Breast epithelium (tissue), 4 donors: ENCODE data around the gene GPR62. TPM values are rescaled to one million over a fixed set of nuclear protein-coding genes. Genes with fewer than 3 reads are reported as not detected.

Experiments used
- DNase-seq, 2 donors: peaks; one replicate each; pipeline ENCODE4 v3.0.0-alpha.2; 2019; ENCODE audit warnings: low spot score in 2 of 2
- H3K27ac ChIP-seq, 2 donors: fragments of 200-600 bp; sonication (generic) in 1 of 2; one replicate each; pipeline ENCODE4 v1.5.1; 2016 to 2019; ENCODE audit warnings: mild to moderate bottlenecking in 1 of 2
- H3K27me3 ChIP-seq, 2 donors: fragments of 200-600 bp; sonication (generic) in 1 of 2; one replicate each; pipeline versions ENCODE4 v1.5.1 to v1.6.0; 2017 to 2019; ENCODE audit warnings: control low read depth in 1 of 2, mild to moderate bottlenecking in 1 of 2
- H3K36me3 ChIP-seq: fragments of 200-600 bp; one replicate; pipeline ENCODE4 v1.5.1; 2019
- H3K4me1 ChIP-seq, 2 donors: fragments of 200-600 bp; sonication (generic); one replicate each; pipeline ENCODE4 v1.5.1; 2016 to 2019; ENCODE audit warnings: control low read depth in 1 of 2
- H3K4me3 ChIP-seq, 3 donors: fragments of 200-600 bp; sonication (generic); 1 replicate in 2 of 3; 2 replicates in 1 of 3; pipeline ENCODE4 v1.5.1; 2016 to 2019; ENCODE audit warnings: mild to moderate bottlenecking in 3 of 3, moderate library complexity in 2 of 3
- H3K9me3 ChIP-seq, 2 donors: fragments of 200-600 bp; sonication (generic) in 1 of 2; one replicate each; pipeline ENCODE4 v1.5.1; 2016 to 2019; ENCODE audit warnings: control low read depth in 1 of 2
- POLR2A ChIP-seq: fragments of 450-650 bp; IDR thresholded peaks from one replicate; pipeline ENCODE4 v1.6.1; 2016; ENCODE audit warnings: antibody characterized with exemption, mild to moderate bottlenecking, moderate library complexity
- POLR2AphosphoS5 ChIP-seq, 3 donors: sonication (generic); formaldehyde crosslinking; IDR thresholded peaks; one replicate each; pipeline ENCODE4 v1.6.1; 2017; ENCODE audit warnings: antibody characterized with exemption in 3 of 3
- intact Hi-C: fragments of 100-400 bp; cut with DNase I; formaldehyde crosslinking; loops from one replicate; pipeline ENCODE4 v1.15.1; 2023; ENCODE audit warnings: low total_unique reads
- total RNA-seq, 3 donors: library from RNA; depleted of rRNA; stranded (reverse); fragments of >200 nt; gene quantifications; one replicate each; pipeline ENCODE4 v1.1.0, GENCODE V29; 2016
- TF ChIP-seq, protein P1 (sequence below), 3 donors: fragments of 450-650 bp; IDR thresholded peaks; one replicate each; pipeline ENCODE4 v1.5.1; 2016 to 2017; ENCODE audit warnings: antibody characterized with exemption in 3 of 3, mild to moderate bottlenecking in 3 of 3, moderate library complexity in 3 of 3

Gene GPR62
- total RNA-seq, 3 donors from 2014 or later: 0.16 TPM; not detected in 2

DNA sequence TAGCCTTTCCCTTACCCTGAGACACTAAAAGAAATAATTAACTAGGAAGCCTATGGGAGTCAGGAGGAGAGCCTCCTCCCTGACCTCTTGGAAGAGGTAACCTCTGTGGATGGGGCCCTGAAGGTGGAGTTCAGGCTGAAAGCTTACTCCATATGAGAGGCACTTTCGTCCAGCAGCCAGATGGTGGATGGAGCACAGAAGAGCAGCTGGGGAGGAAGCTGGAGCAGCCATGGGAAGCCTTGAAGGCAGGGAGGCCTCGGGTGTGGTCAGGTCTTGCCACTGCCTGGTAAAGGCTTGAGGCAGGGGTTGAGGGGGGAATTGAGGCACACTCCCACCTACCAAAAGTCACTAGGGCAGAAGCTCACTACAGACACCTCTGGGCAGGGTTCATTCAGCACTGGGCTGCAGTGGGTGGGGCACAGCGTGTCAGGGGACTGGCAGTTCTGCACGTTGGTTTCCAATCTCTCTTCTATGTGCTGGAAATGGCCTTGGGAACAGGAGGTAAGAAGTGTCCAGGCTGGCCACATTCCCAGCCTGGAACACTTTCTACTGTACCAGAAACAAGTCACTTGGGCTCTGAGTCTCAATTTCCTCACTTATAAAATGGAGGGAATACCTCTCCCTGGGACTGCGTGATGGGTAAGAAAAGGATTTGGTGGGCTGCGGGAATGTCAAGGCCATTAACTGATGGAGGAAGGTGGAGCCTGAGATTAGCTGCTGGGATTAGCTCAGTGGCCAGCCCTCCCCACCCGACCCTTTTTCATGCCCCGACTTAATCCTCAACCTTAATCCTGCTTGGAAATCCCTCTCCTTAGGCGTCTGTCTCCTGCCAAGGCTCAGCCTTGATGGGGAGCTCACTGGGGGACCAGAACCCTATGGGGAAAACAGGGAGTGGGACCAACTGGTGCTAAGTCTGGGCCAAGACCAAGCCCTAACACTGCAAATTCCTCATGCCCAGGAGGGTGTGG lies 6.7 kb downstream of the GPR62 start:
- H3K27me3 ChIP-seq: no peaks in the 10 kb centered on the region
- TF ChIP-seq, protein P1, sequence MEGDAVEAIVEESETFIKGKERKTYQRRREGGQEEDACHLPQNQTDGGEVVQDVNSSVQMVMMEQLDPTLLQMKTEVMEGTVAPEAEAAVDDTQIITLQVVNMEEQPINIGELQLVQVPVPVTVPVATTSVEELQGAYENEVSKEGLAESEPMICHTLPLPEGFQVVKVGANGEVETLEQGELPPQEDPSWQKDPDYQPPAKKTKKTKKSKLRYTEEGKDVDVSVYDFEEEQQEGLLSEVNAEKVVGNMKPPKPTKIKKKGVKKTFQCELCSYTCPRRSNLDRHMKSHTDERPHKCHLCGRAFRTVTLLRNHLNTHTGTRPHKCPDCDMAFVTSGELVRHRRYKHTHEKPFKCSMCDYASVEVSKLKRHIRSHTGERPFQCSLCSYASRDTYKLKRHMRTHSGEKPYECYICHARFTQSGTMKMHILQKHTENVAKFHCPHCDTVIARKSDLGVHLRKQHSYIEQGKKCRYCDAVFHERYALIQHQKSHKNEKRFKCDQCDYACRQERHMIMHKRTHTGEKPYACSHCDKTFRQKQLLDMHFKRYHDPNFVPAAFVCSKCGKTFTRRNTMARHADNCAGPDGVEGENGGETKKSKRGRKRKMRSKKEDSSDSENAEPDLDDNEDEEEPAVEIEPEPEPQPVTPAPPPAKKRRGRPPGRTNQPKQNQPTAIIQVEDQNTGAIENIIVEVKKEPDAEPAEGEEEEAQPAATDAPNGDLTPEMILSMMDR (IDR thresholded peaks at IDR 0.05): no peak
- no peak for TF ChIP-seq POLR2A
- no peaks in the 10 kb centered on the region for H3K9me3 ChIP-seq
- no peak for DNase-seq
- peaks cover 8 to 11% of the 10 kb centered on the region in 2 donors for H3K4me1 ChIP-seq
- H3K4me3 ChIP-seq: no peak overlapping the region
- H3K27ac ChIP-seq: no peak overlapping the region
- intact Hi-C loops: loop anchor here (5.0 kb wide), 1 partner anchor 260 kb away; no protein-coding TSS in a partner anchor
- H3K36me3 ChIP-seq: no peaks in the 10 kb centered on the region

DNA sequence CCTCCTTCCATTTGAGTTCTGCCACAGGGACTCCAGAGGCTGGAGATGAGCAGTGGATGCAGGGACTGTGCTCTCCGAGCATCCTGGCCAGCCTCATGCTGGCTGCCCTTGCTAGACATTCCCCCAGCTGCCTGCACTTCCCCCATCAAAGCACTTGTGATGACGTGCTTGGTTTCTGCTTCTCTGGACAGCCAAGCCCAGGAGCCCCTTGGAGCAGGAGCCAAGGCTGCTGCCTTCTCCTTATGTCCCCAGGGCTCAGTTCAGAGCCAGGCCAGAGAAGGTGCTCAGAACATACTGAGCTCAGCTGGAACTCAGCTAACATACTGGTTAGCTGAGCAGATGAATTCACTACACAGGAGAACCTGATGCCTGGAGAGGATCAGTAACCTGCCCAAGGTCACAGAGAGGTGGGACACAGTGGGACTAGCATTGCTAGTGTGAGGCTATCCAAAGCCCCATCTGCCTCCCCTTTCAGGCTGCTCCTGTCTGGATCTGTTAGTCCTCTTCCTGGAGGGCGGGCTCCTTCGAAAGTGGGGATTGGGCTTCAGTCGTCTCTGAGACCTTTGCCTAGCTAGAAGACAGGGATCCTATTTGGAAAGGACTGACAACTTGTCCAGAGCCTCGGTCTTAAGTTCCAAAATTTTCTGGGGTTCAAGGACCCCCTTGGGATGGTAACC lies 7.8 kb downstream of the GPR62 start:
- Histone ChIP-seq H3K27ac (no peak overlapping the region), H3K4me1 (peaks cover 8 to 14% of the 10 kb centered on the region in 2 donors), H3K27me3 (no peaks in the 10 kb centered on the region), H3K36me3 (no peaks in the 10 kb centered on the region), H3K9me3 (no peaks in the 10 kb centered on the region), H3K4me3 (no peak overlapping the region)
- intact Hi-C loops: loop anchor here (5.0 kb wide), 1 partner anchor 259 kb away; no protein-coding TSS in a partner anchor
- TF ChIP-seq, protein P1 (IDR thresholded peaks at IDR 0.05): no peak
- TF ChIP-seq POLR2AphosphoS5 (IDR thresholded peaks at IDR 0.05) (no peak), POLR2A (no peak)
- no peak for DNase-seq

DNA sequence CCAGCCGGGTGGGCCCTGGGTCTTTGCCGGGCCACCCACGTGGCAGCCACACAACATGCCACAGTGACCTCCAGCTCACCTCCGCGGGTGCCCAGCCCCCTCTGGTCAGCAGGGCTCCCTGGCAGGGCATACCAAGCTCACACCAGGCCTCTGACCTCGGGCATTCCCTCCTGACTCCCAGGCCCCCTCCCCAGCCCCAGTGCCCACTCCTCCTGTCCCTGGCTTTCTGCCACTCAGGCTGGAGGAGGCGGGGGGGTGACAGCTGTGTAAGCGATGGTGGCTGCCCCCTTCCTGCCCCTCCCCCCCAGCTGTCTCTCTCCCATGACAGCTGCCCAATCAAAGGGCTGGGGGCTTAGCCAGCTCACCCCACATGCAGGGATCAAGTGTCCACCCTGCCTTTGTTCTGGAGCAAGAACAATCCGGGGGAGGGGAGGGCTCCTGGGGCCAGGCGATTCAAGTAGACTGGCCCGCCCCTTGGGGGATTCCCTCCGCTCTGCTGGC lies 8.8 kb downstream of the GPR62 start:
- H3K9me3 ChIP-seq: no peaks in the 10 kb centered on the region
- TF ChIP-seq, protein P1 (IDR thresholded peaks at IDR 0.05): no peak
- no peak for TF ChIP-seq POLR2A
- no peak overlapping the region for H3K4me3 ChIP-seq
- H3K27ac ChIP-seq: peak overlapping the region in 1 of 2 donors; percentile 5
- no peaks in the 10 kb centered on the region for H3K36me3 ChIP-seq
- intact Hi-C loops: loop anchor here (5.0 kb wide), 1 partner anchor 258 kb away; no protein-coding TSS in a partner anchor
- no peak for DNase-seq
- H3K27me3 ChIP-seq: no peaks in the 10 kb centered on the region
- H3K4me1 ChIP-seq: peaks cover 15% of the 10 kb centered on the region in 2 donors

DNA sequence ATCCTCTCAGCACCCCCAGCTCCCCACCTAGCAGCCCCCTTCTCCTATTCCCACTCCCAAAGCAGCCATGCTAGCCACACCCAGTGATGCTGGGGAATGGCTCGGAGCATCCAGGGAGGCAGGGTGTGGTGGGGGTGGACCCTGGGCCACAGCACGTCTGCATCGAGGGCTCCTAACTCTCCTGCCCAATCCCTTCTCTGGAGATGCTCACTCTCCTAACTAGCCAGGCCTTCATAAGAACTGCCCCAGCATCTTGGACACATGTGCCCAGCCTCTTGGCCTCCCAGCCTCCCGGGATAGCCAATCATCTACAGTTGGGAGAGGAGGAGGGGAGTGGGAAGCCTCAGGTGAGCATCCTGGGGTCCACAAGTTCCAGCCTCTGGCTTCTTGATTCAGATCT lies 9.3 kb downstream of the GPR62 start:
- intact Hi-C loops: loop anchor here (5.0 kb wide), 1 partner anchor 258 kb away; no protein-coding TSS in a partner anchor

More for the DNA sequence above, 9.3 kb downstream of the GPR62 start:
- Histone ChIP-seq H3K36me3 (no peaks in the 10 kb centered on the region), H3K4me1 (peaks cover 15% of the 10 kb centered on the region in 2 donors), H3K9me3 (no peaks in the 10 kb centered on the region), H3K27ac (peak overlapping the region in 1 of 2 donors; percentile 5), H3K27me3 (no peaks in the 10 kb centered on the region), H3K4me3 (no peak overlapping the region)
- DNase-seq: no peak
- TF ChIP-seq POLR2AphosphoS5 (IDR thresholded peaks at IDR 0.05) (no peak), POLR2A (no peak)
- TF ChIP-seq, protein P1 (IDR thresholded peaks at IDR 0.05): no peak
